Activated CD4-positive, alpha-beta T cell treated with anti-CD3 and anti-CD28 coated beads, Interleukin-2, amount 10 ng/mL, durations not matched to agents 7 days and 5 days (primary cell): ENCODE results near the gene NANS. TPM values are rescaled to one million over a fixed set of nuclear protein-coding genes. Genes with fewer than 3 reads are reported as not detected.
"Not testable (repeated sequence)": the region's sequence is repeated elsewhere in the genome, so short reads cannot be mapped to it uniquely, and the experiment has no call there.

Source experiments
- CTCF ChIA-PET: fragments of 350-600 bp; sonication (Branson Sonifier 250); formaldehyde crosslinking; loops from one replicate; lab custom pipeline; 2021; ENCODE audit warnings: antibody characterized with exemption; lab: Charles Lee
- POLR2A ChIA-PET: fragments of 350-600 bp; sonication (Branson Sonifier 250); formaldehyde crosslinking; loops from one replicate; lab custom pipeline; 2021; ENCODE audit warnings: antibody characterized with exemption; lab: Charles Lee
- DNase-seq: peaks from one replicate; pipeline ENCODE4 v3.0.0-alpha.2; 2020
- H3K27ac Mint-ChIP-seq: one replicate; pipeline ENCODE4 v1.8.0; 2021; ENCODE audit warnings: mild to moderate bottlenecking, moderate library complexity, mixed read lengths
- H3K27me3 Mint-ChIP-seq: one replicate; pipeline ENCODE4 v1.8.0; 2021; ENCODE audit warnings: mixed read lengths
- H3K36me3 Mint-ChIP-seq: one replicate; pipeline ENCODE4 v1.8.0; 2021; ENCODE audit warnings: low read depth, mixed read lengths
- H3K4me1 Mint-ChIP-seq: one replicate; pipeline ENCODE4 v1.8.0; 2021; ENCODE audit warnings: mixed read lengths
- H3K4me3 Mint-ChIP-seq: one replicate; pipeline ENCODE4 v1.8.0; 2021; ENCODE audit warnings: mild to moderate bottlenecking, moderate library complexity, mixed read lengths
- H3K9me3 Mint-ChIP-seq: one replicate; pipeline ENCODE4 v1.8.0; 2021; ENCODE audit warnings: mixed read lengths
- total RNA-seq, 2 experiments: library from RNA; stranded (reverse); gene quantifications; one replicate each; pipeline ENCODE4 v1.2.3, GENCODE V29; 2021

Gene NANS
- total RNA-seq, 2 experiments from 2014 or later = 37.2 to 38.3 TPM

- DNase-seq = no peak
- H3K27ac Mint-ChIP-seq = no peak overlapping the region
Observed at GRCh38 chr9:98069551-98069950, 13.0 kb downstream of the NANS start.

GRCh38 chr9:98070704-98071103 is 14.2 kb downstream of the NANS start:
- no peaks in the 10 kb centered on the region for H3K9me3 Mint-ChIP-seq
- no peaks in the 10 kb centered on the region for H3K27me3 Mint-ChIP-seq
- no peak overlapping the region for H3K4me3 Mint-ChIP-seq
- DNase-seq = no peak
- no peak overlapping the region for H3K27ac Mint-ChIP-seq
- CTCF ChIA-PET = interaction anchor here (1.3 to 1.7 kb wide), 2 partner anchors 48 to 186 kb away, joined by 4 to 5 read pairs; partner anchors contain the start of gene TRIM14
- POLR2A ChIA-PET = no interaction called here
- peaks cover 30% of the 10 kb centered on the region for H3K4me1 Mint-ChIP-seq
- H3K36me3 Mint-ChIP-seq = peaks cover 23% of the 10 kb centered on the region

More at GRCh38 chr9:98069551-98069950, 13.0 kb downstream of the NANS start:
- Mint-ChIP-seq H3K4me3 (no peak overlapping the region), H3K9me3 (no peaks in the 10 kb centered on the region), H3K36me3 (peaks cover 30% of the 10 kb centered on the region), H3K4me1 (peaks cover 18% of the 10 kb centered on the region), H3K27me3 (no peaks in the 10 kb centered on the region)
- ChIA-PET CTCF (no interaction called here), POLR2A (no interaction called here)

- peaks cover 16% of the 10 kb centered on the region for H3K36me3 Mint-ChIP-seq
- no peaks in the 10 kb centered on the region for H3K27me3 Mint-ChIP-seq
- no peaks in the 10 kb centered on the region for H3K9me3 Mint-ChIP-seq
- H3K4me1 Mint-ChIP-seq = peaks cover 40% of the 10 kb centered on the region
- no peak overlapping the region for H3K4me3 Mint-ChIP-seq
- no peak overlapping the region for H3K27ac Mint-ChIP-seq
- ChIA-PET CTCF (interaction anchor here (1.3 to 1.7 kb wide), 3 partner anchors 26 to 185 kb away, joined by 4 to 5 read pairs (median 4); partner anchors contain the start of gene TRIM14), POLR2A (interaction anchor here (0.6 kb wide), 1 partner anchor 24 kb away, joined by 4 read pairs; no protein-coding TSS in a partner anchor)
- DNase-seq = no peak
Observed at GRCh38 chr9:98071737-98072136, 15.2 kb downstream of the NANS start.

GRCh38 chr9:98074115-98074990 is 17.8 kb downstream of the NANS start:
- Mint-ChIP-seq H3K36me3 (peaks cover 26% of the 10 kb centered on the region), H3K9me3 (no peaks in the 10 kb centered on the region), H3K27ac (peak overlapping the region; percentile 91), H3K4me3 (no peak overlapping the region), H3K4me1 (peaks cover 45% of the 10 kb centered on the region), H3K27me3 (no peaks in the 10 kb centered on the region)
- peak; percentile 70 for DNase-seq
- ChIA-PET CTCF (interaction anchor here (0.6 to 2.5 kb wide), 15 partner anchors 10 to 189 kb away, joined by 3 to 18 read pairs (median 4); partner anchors contain the start of genes TBC1D2 and TRIM14), POLR2A (no interaction called here)

- ChIA-PET CTCF (interaction anchor here (0.7 to 2.5 kb wide), 7 partner anchors 9 to 181 kb away, joined by 3 to 18 read pairs (median 5); partner anchors contain the start of gene TBC1D2), POLR2A (no interaction called here)
- Mint-ChIP-seq H3K27me3 (no peaks in the 10 kb centered on the region), H3K36me3 (peaks cover 26% of the 10 kb centered on the region), H3K4me3 (no peak overlapping the region), H3K27ac (peak overlapping the region; percentile 91), H3K4me1 (peaks cover 42% of the 10 kb centered on the region), H3K9me3 (no peaks in the 10 kb centered on the region)
- peak; percentile 21 for DNase-seq
Observed at GRCh38 chr9:98075332-98075805, 18.8 kb downstream of the NANS start.

GRCh38 chr9:98076514-98076890 is 20.0 kb downstream of the NANS start:
- H3K4me3 Mint-ChIP-seq, H3K27me3 Mint-ChIP-seq, DNase-seq, POLR2A ChIA-PET, H3K9me3 Mint-ChIP-seq: not testable (repeated sequence)
- CTCF ChIA-PET = interaction anchor here (1.3 to 1.5 kb wide), 2 partner anchors 21 to 182 kb away, joined by 3 read pairs; no protein-coding TSS in a partner anchor
- Mint-ChIP-seq H3K27ac (peak overlapping the region; percentile 91), H3K4me1 (peaks cover 48% of the 10 kb centered on the region), H3K36me3 (peaks cover 30% of the 10 kb centered on the region)

- POLR2A ChIA-PET = no interaction called here
- CTCF ChIA-PET = interaction anchor here (1.0 to 2.5 kb wide), 3 partner anchors 14 to 44 kb away, joined by 3 to 8 read pairs (median 3); no protein-coding TSS in a partner anchor
- peaks cover 69% of the 10 kb centered on the region for H3K4me1 Mint-ChIP-seq
- no peaks in the 10 kb centered on the region for H3K27me3 Mint-ChIP-seq
- no peak overlapping the region for H3K4me3 Mint-ChIP-seq
- H3K27ac Mint-ChIP-seq = no peak overlapping the region
- H3K36me3 Mint-ChIP-seq = peaks cover 52% of the 10 kb centered on the region
- no peak for DNase-seq
- no peaks in the 10 kb centered on the region for H3K9me3 Mint-ChIP-seq
Observed at GRCh38 chr9:98078895-98079294, 22.4 kb downstream of the NANS start.

GRCh38 chr9:98080326-98080725 is 23.8 kb downstream of the NANS start:
- ChIA-PET CTCF (interaction anchor here (0.7 to 2.5 kb wide), 4 partner anchors 13 to 93 kb away, joined by 3 to 8 read pairs (median 3); no protein-coding TSS in a partner anchor), POLR2A (no interaction called here)
- H3K36me3 Mint-ChIP-seq = peaks cover 55% of the 10 kb centered on the region
- H3K27me3 Mint-ChIP-seq = no peaks in the 10 kb centered on the region
- no peak overlapping the region for H3K4me3 Mint-ChIP-seq
- H3K4me1 Mint-ChIP-seq = peaks cover 56% of the 10 kb centered on the region
- H3K9me3 Mint-ChIP-seq = no peaks in the 10 kb centered on the region
- H3K27ac Mint-ChIP-seq = peak overlapping the region; percentile 38
- DNase-seq = no peak

- ChIA-PET CTCF (interaction anchor here (1.2 to 2.5 kb wide), 2 partner anchors 17 to 73 kb away, joined by 3 to 8 read pairs; no protein-coding TSS in a partner anchor), POLR2A (no interaction called here)
- DNase-seq = no peak
- H3K4me1 Mint-ChIP-seq = peaks cover 51% of the 10 kb centered on the region
- H3K36me3 Mint-ChIP-seq = peaks cover 58% of the 10 kb centered on the region
- peak overlapping the region; percentile 74 for H3K27ac Mint-ChIP-seq
- no peaks in the 10 kb centered on the region for H3K27me3 Mint-ChIP-seq
- no peak overlapping the region for H3K4me3 Mint-ChIP-seq
- no peaks in the 10 kb centered on the region for H3K9me3 Mint-ChIP-seq
Observed at GRCh38 chr9:98080780-98081179, 24.2 kb downstream of the NANS start.

- no peak overlapping the region for H3K4me3 Mint-ChIP-seq
- H3K27me3 Mint-ChIP-seq = no peaks in the 10 kb centered on the region
- H3K36me3 Mint-ChIP-seq = peaks cover 64% of the 10 kb centered on the region
- CTCF ChIA-PET = interaction anchor here (1.2 kb wide), 1 partner anchor 74 kb away, joined by 3 read pairs; no protein-coding TSS in a partner anchor
- peaks cover 47% of the 10 kb centered on the region for H3K4me1 Mint-ChIP-seq
- POLR2A ChIA-PET = interaction anchor here (0.6 kb wide), 1 partner anchor 173 kb away, joined by 3 read pairs; no protein-coding TSS in a partner anchor
- DNase-seq = peak; percentile 25
- H3K27ac Mint-ChIP-seq = peak overlapping the region; percentile 74
- no peaks in the 10 kb centered on the region for H3K9me3 Mint-ChIP-seq
Observed at GRCh38 chr9:98081477-98082219, 25.1 kb downstream of the NANS start.

- Mint-ChIP-seq H3K27me3 (no peaks in the 10 kb centered on the region), H3K36me3 (peaks cover 58% of the 10 kb centered on the region), H3K4me1 (peaks cover 40% of the 10 kb centered on the region), H3K27ac (no peak overlapping the region), H3K4me3 (no peak overlapping the region), H3K9me3 (no peaks in the 10 kb centered on the region)
- DNase-seq = no peak
- ChIA-PET POLR2A (no interaction called here), CTCF (interaction anchor here (1.0 kb wide), 1 partner anchor 12 kb away, joined by 3 read pairs; no protein-coding TSS in a partner anchor)
Observed at GRCh38 chr9:98083061-98083501, 26.5 kb downstream of the NANS start.
